Measurements from ENCODE around the gene NDUFA11. TPM values are rescaled to one million over a fixed set of nuclear protein-coding genes. Genes with fewer than 3 reads are reported as not detected.

The NDUFA11 gene
- total and polyA plus RNA-seq, 9 of the 15 experiments (the other 6 are each of a cell fraction or from before 2014, with no cell fraction given): 63.3 to 486 (median 274) TPM

- CTCF ChIA-PET (ENCODE audit: low intra/inter-chr PET ratio): interaction anchor here (0.8 to 3.9 kb wide), 2 partner anchors 86 to 118 kb away, joined by 11 to 48 read pairs; partner anchors contain the start of gene NRTN
- TF ChIP-seq POLR2B (IDR thresholded peaks at IDR 0.05; ENCODE audit: low read depth, partially characterized antibody) (peak; percentile 35), NFXL1 (CRISPR knock-in tag; IDR thresholded peaks at IDR 0.05) (no peak), ZKSCAN3 (CRISPR knock-in tag; IDR thresholded peaks at IDR 0.05) (no peak), SIRT6 (IDR thresholded peaks at IDR 0.05; ENCODE audit: low read depth, low read length) (peak; percentile 74), KDM5B (IDR thresholded peaks at IDR 0.05; ENCODE audit: insufficient replicate concordance, low read depth, low read length) (peak; percentile 45), POLR2A (conservative IDR thresholded peaks at IDR 0.05) (peak; percentile 41), ZFP36 (IDR thresholded peaks at IDR 0.05; ENCODE audit: low read depth, low read length, partially characterized antibody) (peak; percentile 87), POLR2AphosphoS5 (IDR thresholded peaks at IDR 0.05; ENCODE audit: control insufficient read depth, insufficient read depth, low read depth, low read length) (peak; percentile 9; the same call in 1 of the 2 replicates), PTBP1 (IDR thresholded peaks at IDR 0.05; ENCODE audit: low read depth, low read length) (0 out of 2 replicates have a peak, but pooled peaks have one; percentile 34), SUPT5H (IDR thresholded peaks at IDR 0.05) (peak; percentile 50; the same call in 1 of the 2 replicates), MYNN (IDR thresholded peaks at IDR 0.05) (0 out of 2 replicates have a peak, but pooled peaks have one; percentile 46), MYNN (CRISPR knock-in tag; IDR thresholded peaks at IDR 0.05) (no peak), BRCA1 (IDR thresholded peaks at IDR 0.05) (no peak), BRCA1 (CRISPR knock-in tag; IDR thresholded peaks at IDR 0.05) (no peak), THAP12 (CRISPR knock-in tag; IDR thresholded peaks at IDR 0.05) (peak; percentile 20; the same call in 1 of the 2 replicates)
- intact Hi-C loops (cut with micrococcal nuclease) (no loop called here), in situ Hi-C loops (cut with MboI) (loop anchor here (5.0 kb wide), 1 partner anchor 89 kb away; no protein-coding TSS in a partner anchor)
- Histone ChIP-seq H3K79me2 (ENCODE audit: control insufficient read depth, insufficient read depth, low read length) (no peaks in the 10 kb centered on the region), H3K9me1 (ENCODE audit: control insufficient read depth, insufficient read depth, low read length) (peaks cover 5% of the 10 kb centered on the region), H3K27ac (ENCODE audit: extremely low read depth, low read depth, low read length) (no peak overlapping the region), H3K9ac (ENCODE audit: insufficient read depth in 1 of 2, low read depth in 2 of 2, low read length in 2 of 2) (no peak overlapping the region), H4K20me1 (replicated peaks; ENCODE audit: control insufficient read depth, insufficient read depth, low read length) (peaks cover 25% of the 10 kb centered on the region), H3K4me1 (replicated peaks in 1 of 2; ENCODE audit: control insufficient read depth in 2 of 2, insufficient read depth in 2 of 2, low read length in 2 of 2) (peaks cover 16 to 57% of the 10 kb centered on the region in 2 experiments), H3K36me3 (ENCODE audit: control insufficient read depth, insufficient read depth, low read length) (peaks cover 17% of the 10 kb centered on the region; the same call in 1 of the 3 replicates), H3K27me3 (ENCODE audit: control insufficient read depth in 2 of 2, insufficient read depth in 2 of 2, low read length in 2 of 2) (no peaks in the 10 kb centered on the region), H3K4me3 (no peak overlapping the region), H3K9me3 (replicated peaks; ENCODE audit: control insufficient read depth, insufficient read depth, low read depth, low read length) (no peaks in the 10 kb centered on the region), H3K4me2 (ENCODE audit: insufficient read depth, low read length) (no peak overlapping the region), H2AFZ (ENCODE audit: low read depth, low read length) (no peak overlapping the region)
- ATAC-seq (no peak), FAIRE-seq (no peak), DNase-seq (ENCODE audit: extremely low read depth in 1 of 4, low spot score in 3 of 4) (no peak)
- WGBS (ENCODE audit: insufficient coverage, low coverage, missing lambda C conversion rate): 80% methylated on average over 4 of the region's 4 CpGs
- POLR2A ChIA-PET: interaction anchor here (0.8 to 4.2 kb wide), 3 partner anchors 8 to 12 kb away, joined by 3 to 28 read pairs (median 7); partner anchors contain the start of genes NDUFA11 and VMAC
- no TSS peak for BruUV-seq (replicated peaks)
These were observed 12.0 kb downstream of the NDUFA11 start for GRCh38 chr19:5891572-5891937.

Measured in K562 (cell line).